Thyroid gland (tissue), 4 donors: ENCODE data around the gene LTV1.

Experiments used
- POLR2A ChIP-seq, 2 donors: fragments of 450-650 bp; IDR thresholded peaks; one replicate each; pipeline ENCODE4 v1.6.1; 2017; ENCODE audit warnings: antibody characterized with exemption in 2 of 2, mild to moderate bottlenecking in 2 of 2, moderate library complexity in 1 of 2
- TF ChIP-seq, protein P1 (sequence below), 6 experiments: fragments of 200-600 bp in 3 of 6; fragments of 450-650 bp in 3 of 6; sonication (generic) in 3 of 6; IDR thresholded peaks; one replicate each; pipeline ENCODE4 v1.5.1; 2016 to 2019; ENCODE audit warnings: antibody characterized with exemption in 6 of 6, mild to moderate bottlenecking in 2 of 6, inconsistent platforms in 1 of 6, moderate library complexity in 1 of 6

DNA sequence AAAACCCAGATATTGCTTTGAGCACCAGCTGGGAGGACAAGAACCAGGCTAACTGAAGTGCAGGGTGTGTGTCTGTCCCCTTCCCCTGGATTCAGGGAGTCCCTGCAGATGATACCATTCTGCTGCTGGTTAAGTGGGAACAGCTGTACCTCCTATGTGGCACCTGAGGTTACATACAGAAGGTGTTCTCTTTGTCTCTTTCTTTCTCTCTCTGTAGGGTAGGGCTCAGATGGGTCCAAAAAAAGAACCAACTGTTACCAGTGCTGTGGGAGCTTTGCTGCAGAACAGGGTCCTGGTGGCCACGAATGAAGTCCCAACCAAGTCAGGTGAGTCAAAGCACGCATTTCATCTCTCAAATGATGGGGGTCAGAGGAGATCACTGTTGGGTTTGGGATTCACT, 59.7 kb downstream of the LTV1 start:
- TF ChIP-seq, protein P1, sequence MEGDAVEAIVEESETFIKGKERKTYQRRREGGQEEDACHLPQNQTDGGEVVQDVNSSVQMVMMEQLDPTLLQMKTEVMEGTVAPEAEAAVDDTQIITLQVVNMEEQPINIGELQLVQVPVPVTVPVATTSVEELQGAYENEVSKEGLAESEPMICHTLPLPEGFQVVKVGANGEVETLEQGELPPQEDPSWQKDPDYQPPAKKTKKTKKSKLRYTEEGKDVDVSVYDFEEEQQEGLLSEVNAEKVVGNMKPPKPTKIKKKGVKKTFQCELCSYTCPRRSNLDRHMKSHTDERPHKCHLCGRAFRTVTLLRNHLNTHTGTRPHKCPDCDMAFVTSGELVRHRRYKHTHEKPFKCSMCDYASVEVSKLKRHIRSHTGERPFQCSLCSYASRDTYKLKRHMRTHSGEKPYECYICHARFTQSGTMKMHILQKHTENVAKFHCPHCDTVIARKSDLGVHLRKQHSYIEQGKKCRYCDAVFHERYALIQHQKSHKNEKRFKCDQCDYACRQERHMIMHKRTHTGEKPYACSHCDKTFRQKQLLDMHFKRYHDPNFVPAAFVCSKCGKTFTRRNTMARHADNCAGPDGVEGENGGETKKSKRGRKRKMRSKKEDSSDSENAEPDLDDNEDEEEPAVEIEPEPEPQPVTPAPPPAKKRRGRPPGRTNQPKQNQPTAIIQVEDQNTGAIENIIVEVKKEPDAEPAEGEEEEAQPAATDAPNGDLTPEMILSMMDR (IDR thresholded peaks at IDR 0.05), result no peak
- TF ChIP-seq POLR2A (IDR thresholded peaks at IDR 0.05), result no peak
